ENCODE results near the gene GALNTL6. TPM values are rescaled to one million over a fixed set of nuclear protein-coding genes. Genes with fewer than 3 reads are reported as not detected.

GALNTL6 gene
- total and polyA plus RNA-seq, 9 of the 15 experiments (the other 6 are each of a cell fraction or from before 2014, with no cell fraction given) = 0.18 to 0.50 (median 0.29) TPM

DNA sequence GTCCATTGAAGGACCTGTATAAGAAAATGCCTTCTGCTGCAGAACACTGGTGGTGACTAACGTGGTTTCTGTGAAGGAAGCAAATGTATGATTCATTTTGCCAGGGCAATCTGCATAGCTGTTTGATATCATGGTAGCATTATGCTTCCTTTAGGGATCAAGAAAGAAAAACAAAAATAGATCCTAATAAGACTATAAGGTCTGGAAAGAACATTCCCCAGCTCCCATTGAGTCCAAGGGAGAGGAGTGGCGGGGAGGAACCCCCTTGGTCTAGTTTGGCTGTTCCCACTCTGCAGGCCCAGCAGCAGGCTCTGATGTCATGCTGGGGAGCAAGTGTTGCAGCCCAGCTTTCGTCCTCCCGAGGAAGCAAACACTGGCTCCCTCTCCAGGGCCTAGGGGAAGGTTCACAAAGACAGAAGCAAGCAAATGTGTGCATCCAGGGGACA is 1200.9 kb downstream of the GALNTL6 start:
- WGBS (ENCODE audit: insufficient coverage, low coverage, missing lambda C conversion rate) = 39% methylated on average over 4 of the region's 4 CpGs
- Histone ChIP-seq H3K9me3 (replicated peaks; ENCODE audit: control insufficient read depth, insufficient read depth, low read depth, low read length) (no peaks in the 10 kb centered on the region), H3K27ac (ENCODE audit: extremely low read depth, low read depth, low read length) (no peak overlapping the region), H3K9ac (ENCODE audit: insufficient read depth in 1 of 2, low read depth in 2 of 2, low read length in 2 of 2) (0 out of 4 replicates have a peak overlapping the region, but pooled peaks of 1 of the 2 experiments have one; percentile 19), H3K27me3 (ENCODE audit: control insufficient read depth in 2 of 2, insufficient read depth in 2 of 2, low read length in 2 of 2) (no peaks in the 10 kb centered on the region; a peak in 1 of 5 replicates), H3K4me3 (no peak overlapping the region), H3K4me2 (ENCODE audit: insufficient read depth, low read length) (no peak overlapping the region), H2AFZ (ENCODE audit: low read depth, low read length) (no peak overlapping the region), H3K79me2 (ENCODE audit: control insufficient read depth, insufficient read depth, low read length) (no peaks in the 10 kb centered on the region), H4K20me1 (replicated peaks; ENCODE audit: control insufficient read depth, insufficient read depth, low read length) (no peaks in the 10 kb centered on the region), H3K4me1 (replicated peaks in 1 of 2; ENCODE audit: control insufficient read depth in 2 of 2, insufficient read depth in 2 of 2, low read length in 2 of 2) (peaks cover 0 to 4% of the 10 kb centered on the region in 2 experiments; a peak in 1 of 5 replicates), H3K36me3 (ENCODE audit: control insufficient read depth, insufficient read depth, low read length) (no peaks in the 10 kb centered on the region), H3K9me1 (ENCODE audit: control insufficient read depth, insufficient read depth, low read length) (no peaks in the 10 kb centered on the region)
- ChIA-PET POLR2A (interaction anchor here (0.6 to 1.6 kb wide), 6 partner anchors 9 to 965 kb away, joined by 3 to 4 read pairs (median 4); no protein-coding TSS in a partner anchor), CTCF (ENCODE audit: low intra/inter-chr PET ratio) (interaction anchor here (0.5 to 3.4 kb wide), 6 partner anchors 122 to 403 kb away, joined by 3 to 19 read pairs (median 8); no protein-coding TSS in a partner anchor)
- FAIRE-seq (peak; percentile 29), DNase-seq (ENCODE audit: extremely low read depth in 1 of 4, low spot score in 3 of 4) (peak in 2 of 4 experiments; percentile 39 to 42), ATAC-seq (peak; percentile 87)
- in situ Hi-C loops (cut with MboI) (no loop called here), intact Hi-C loops (cut with micrococcal nuclease) (loop anchor here (5.0 kb wide), 1 partner anchor 478 kb away; no protein-coding TSS in a partner anchor)
- BruUV-seq (replicated peaks) = no TSS peak
- TF ChIP-seq EGR1 (conservative IDR thresholded peaks at IDR 0.05) (no peak), RAD21 (CRISPR knock-in tag; conservative IDR thresholded peaks at IDR 0.05 in 1 of 2, IDR thresholded peaks at IDR 0.05 in 1 of 2) (peak; percentile 5 to 47; a peak in 2 of 4 replicates)
- TF ChIP-seq, protein P1, sequence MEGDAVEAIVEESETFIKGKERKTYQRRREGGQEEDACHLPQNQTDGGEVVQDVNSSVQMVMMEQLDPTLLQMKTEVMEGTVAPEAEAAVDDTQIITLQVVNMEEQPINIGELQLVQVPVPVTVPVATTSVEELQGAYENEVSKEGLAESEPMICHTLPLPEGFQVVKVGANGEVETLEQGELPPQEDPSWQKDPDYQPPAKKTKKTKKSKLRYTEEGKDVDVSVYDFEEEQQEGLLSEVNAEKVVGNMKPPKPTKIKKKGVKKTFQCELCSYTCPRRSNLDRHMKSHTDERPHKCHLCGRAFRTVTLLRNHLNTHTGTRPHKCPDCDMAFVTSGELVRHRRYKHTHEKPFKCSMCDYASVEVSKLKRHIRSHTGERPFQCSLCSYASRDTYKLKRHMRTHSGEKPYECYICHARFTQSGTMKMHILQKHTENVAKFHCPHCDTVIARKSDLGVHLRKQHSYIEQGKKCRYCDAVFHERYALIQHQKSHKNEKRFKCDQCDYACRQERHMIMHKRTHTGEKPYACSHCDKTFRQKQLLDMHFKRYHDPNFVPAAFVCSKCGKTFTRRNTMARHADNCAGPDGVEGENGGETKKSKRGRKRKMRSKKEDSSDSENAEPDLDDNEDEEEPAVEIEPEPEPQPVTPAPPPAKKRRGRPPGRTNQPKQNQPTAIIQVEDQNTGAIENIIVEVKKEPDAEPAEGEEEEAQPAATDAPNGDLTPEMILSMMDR (IDR thresholded peaks at IDR 0.05 in 2 of 3, conservative IDR thresholded peaks at IDR 0.05 in 1 of 3; ENCODE audit: insufficient read depth in 2 of 3, low read depth in 1 of 3, low read length in 3 of 3) = peak in 2 of 3 experiments; percentile 30 to 47; a peak in 4 of 6 replicates
- TF ChIP-seq, protein P2, sequence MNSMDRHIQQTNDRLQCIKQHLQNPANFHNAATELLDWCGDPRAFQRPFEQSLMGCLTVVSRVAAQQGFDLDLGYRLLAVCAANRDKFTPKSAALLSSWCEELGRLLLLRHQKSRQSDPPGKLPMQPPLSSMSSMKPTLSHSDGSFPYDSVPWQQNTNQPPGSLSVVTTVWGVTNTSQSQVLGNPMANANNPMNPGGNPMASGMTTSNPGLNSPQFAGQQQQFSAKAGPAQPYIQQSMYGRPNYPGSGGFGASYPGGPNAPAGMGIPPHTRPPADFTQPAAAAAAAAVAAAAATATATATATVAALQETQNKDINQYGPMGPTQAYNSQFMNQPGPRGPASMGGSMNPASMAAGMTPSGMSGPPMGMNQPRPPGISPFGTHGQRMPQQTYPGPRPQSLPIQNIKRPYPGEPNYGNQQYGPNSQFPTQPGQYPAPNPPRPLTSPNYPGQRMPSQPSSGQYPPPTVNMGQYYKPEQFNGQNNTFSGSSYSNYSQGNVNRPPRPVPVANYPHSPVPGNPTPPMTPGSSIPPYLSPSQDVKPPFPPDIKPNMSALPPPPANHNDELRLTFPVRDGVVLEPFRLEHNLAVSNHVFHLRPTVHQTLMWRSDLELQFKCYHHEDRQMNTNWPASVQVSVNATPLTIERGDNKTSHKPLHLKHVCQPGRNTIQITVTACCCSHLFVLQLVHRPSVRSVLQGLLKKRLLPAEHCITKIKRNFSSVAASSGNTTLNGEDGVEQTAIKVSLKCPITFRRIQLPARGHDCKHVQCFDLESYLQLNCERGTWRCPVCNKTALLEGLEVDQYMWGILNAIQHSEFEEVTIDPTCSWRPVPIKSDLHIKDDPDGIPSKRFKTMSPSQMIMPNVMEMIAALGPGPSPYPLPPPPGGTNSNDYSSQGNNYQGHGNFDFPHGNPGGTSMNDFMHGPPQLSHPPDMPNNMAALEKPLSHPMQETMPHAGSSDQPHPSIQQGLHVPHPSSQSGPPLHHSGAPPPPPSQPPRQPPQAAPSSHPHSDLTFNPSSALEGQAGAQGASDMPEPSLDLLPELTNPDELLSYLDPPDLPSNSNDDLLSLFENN (IDR thresholded peaks at IDR 0.05; ENCODE audit: low read depth in 2 of 2, low read length in 2 of 2) = no peak
- TF ChIP-seq, protein P3, sequence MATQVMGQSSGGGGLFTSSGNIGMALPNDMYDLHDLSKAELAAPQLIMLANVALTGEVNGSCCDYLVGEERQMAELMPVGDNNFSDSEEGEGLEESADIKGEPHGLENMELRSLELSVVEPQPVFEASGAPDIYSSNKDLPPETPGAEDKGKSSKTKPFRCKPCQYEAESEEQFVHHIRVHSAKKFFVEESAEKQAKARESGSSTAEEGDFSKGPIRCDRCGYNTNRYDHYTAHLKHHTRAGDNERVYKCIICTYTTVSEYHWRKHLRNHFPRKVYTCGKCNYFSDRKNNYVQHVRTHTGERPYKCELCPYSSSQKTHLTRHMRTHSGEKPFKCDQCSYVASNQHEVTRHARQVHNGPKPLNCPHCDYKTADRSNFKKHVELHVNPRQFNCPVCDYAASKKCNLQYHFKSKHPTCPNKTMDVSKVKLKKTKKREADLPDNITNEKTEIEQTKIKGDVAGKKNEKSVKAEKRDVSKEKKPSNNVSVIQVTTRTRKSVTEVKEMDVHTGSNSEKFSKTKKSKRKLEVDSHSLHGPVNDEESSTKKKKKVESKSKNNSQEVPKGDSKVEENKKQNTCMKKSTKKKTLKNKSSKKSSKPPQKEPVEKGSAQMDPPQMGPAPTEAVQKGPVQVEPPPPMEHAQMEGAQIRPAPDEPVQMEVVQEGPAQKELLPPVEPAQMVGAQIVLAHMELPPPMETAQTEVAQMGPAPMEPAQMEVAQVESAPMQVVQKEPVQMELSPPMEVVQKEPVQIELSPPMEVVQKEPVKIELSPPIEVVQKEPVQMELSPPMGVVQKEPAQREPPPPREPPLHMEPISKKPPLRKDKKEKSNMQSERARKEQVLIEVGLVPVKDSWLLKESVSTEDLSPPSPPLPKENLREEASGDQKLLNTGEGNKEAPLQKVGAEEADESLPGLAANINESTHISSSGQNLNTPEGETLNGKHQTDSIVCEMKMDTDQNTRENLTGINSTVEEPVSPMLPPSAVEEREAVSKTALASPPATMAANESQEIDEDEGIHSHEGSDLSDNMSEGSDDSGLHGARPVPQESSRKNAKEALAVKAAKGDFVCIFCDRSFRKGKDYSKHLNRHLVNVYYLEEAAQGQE (IDR thresholded peaks at IDR 0.05; ENCODE audit: borderline replicate concordance) = peak; percentile 22; the same call in 1 of the 2 replicates
- TF ChIP-seq, protein P3 (CRISPR knock-in tag; IDR thresholded peaks at IDR 0.05; ENCODE audit: low read depth) = no peak

All from K562 (cell line).